Brain microvascular endothelial cell (primary cell): ENCODE results near the gene VPS13D.
A peak's percentile ranks its signal among the peaks of the same experiment; 100 is the strongest.

ENCODE experiments used
- DNase-seq: peaks from one replicate; pipeline ENCODE4 v3.0.0-alpha.2; 2020
- H3K27ac ChIP-seq: fragments of 250-450 bp; sonication (Bioruptor Pico); 2 replicates; pipeline ENCODE4 v1.5.1; 2020; ENCODE audit warnings: mild to moderate bottlenecking, moderate library complexity
- H3K27me3 ChIP-seq: fragments of 250-450 bp; sonication (Bioruptor Pico); replicated peaks from 2 replicates; pipeline ENCODE4 v1.5.1; 2020; ENCODE audit warnings: mild to moderate bottlenecking
- H3K36me3 ChIP-seq: fragments of 250-450 bp; sonication (Bioruptor Pico); replicated peaks from 2 replicates; pipeline ENCODE4 v1.5.1; 2020; ENCODE audit warnings: mild to moderate bottlenecking
- H3K4me3 ChIP-seq: 2 replicates; pipeline ENCODE4 v1.5.1; 2011; ENCODE audit warnings: low read depth, mild to moderate bottlenecking, control low read depth, low read length, moderate library complexity
- in situ Hi-C: cut with HindIII; loops from 2 replicates; pipeline ENCODE4 v1.10.0; 2017; ENCODE audit warnings: low sequenced_read_pairs, low pct_ligation_motif_present
- TF ChIP-seq, protein P1 (sequence below): IDR thresholded peaks from 2 replicates; pipeline ENCODE4 v1.5.1; 2011; ENCODE audit warnings: low read depth, mild to moderate bottlenecking, moderate library complexity, low read length, control low read depth, inconsistent platforms; ENCODE audit errors: missing control alignments

Gene VPS13D

DNA sequence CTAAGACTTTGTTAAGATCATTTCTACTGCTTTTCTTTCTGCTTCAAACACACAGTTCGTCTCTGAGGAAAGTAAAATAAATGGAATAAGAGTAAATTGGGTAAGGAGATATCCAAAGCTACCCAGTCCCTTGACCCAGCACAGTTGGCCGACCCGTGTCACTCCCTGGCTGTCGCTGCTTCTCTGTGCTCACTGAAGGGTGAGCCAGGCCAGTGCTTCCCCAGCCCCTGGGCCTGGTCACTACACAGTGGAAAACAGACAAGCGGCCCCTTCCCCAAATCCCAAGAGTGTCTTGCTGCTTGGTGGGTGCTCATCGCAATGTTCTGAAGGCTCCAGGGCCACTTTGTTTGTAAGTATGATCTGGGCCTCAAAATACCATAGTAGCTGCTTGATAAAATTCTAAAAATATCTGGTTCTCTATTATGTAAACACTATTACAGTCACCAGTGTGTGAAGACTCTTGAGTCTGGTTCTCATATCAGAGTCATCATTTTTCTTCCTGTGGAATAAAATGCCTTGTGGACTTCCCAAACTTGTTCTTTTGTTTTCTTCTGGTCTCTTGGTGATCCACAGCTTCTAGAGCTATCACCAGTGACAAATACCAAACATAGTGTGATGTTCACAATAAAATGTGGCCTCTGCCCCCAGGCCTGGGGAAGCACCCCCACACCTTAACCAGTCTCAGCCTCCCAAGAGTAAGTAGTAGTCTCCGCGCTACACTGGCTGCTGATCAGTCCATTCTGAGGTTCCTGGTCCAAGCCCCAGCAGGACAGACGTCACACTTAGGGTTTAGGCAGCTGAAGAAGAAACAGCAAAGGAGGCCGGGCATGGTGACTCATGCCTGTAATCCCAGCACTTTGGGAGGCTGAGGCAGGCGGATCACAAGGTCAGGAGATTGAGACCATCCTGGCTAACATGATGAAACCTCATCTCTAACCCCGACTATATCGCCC is 282.0 kb downstream of the VPS13D start:
- in situ Hi-C loops: no loop called here
- H3K4me3 ChIP-seq: no peak overlapping the region
- DNase-seq: peak; percentile 94
- H3K27ac ChIP-seq: peak overlapping the region; percentile 95
- H3K27me3 ChIP-seq: no peaks in the 10 kb centered on the region
- peaks cover 6% of the 10 kb centered on the region for H3K36me3 ChIP-seq
- TF ChIP-seq, protein P1, sequence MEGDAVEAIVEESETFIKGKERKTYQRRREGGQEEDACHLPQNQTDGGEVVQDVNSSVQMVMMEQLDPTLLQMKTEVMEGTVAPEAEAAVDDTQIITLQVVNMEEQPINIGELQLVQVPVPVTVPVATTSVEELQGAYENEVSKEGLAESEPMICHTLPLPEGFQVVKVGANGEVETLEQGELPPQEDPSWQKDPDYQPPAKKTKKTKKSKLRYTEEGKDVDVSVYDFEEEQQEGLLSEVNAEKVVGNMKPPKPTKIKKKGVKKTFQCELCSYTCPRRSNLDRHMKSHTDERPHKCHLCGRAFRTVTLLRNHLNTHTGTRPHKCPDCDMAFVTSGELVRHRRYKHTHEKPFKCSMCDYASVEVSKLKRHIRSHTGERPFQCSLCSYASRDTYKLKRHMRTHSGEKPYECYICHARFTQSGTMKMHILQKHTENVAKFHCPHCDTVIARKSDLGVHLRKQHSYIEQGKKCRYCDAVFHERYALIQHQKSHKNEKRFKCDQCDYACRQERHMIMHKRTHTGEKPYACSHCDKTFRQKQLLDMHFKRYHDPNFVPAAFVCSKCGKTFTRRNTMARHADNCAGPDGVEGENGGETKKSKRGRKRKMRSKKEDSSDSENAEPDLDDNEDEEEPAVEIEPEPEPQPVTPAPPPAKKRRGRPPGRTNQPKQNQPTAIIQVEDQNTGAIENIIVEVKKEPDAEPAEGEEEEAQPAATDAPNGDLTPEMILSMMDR: no peak

DNA sequence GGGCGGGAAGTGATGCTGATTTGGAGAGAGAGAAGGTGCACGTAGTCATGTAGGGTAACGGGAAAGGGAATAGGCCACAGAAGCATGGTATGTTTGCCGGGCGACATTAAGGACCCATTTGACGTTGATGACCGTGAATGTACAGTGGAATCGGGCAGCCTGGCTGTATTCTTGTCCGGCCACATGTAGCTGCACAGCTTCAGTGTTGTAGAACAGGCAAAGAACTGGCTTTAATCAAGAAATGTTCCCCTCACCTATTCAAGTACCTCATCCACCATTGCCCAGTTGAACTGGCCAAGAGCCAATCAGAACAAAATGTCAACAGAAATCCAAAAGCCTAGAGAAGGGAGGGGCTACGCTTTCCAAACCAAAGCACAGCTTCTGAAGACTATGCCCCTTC is 283.4 kb downstream of the VPS13D start:
- TF ChIP-seq, protein P1: no peak
- Histone ChIP-seq H3K36me3 (peaks cover 3% of the 10 kb centered on the region), H3K27ac (no peak overlapping the region), H3K27me3 (no peaks in the 10 kb centered on the region), H3K4me3 (no peak overlapping the region)
- in situ Hi-C loops: no loop called here
- no peak for DNase-seq

DNA sequence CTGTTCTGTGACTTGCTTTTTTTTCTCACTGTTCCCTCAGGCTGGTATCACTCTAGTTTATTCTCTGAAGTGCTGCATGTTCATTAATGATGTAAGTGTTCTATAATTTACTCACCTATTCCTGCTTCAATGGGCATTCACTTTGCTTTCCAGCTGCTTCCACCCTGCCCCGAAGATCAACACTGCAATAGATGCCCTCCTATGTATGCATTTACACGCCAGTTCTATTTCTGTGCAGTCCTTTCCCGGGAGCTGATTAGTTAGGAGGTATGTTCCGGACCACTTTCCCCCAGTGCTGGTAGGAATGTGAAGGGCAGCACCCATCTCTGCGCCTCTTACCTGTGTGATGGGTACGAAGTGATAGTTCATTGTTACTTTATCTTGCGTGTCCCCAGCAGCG is 284.8 kb downstream of the VPS13D start:
- no peaks in the 10 kb centered on the region for H3K27me3 ChIP-seq
- no peak overlapping the region for H3K4me3 ChIP-seq
- no peaks in the 10 kb centered on the region for H3K36me3 ChIP-seq
- in situ Hi-C loops: no loop called here
- DNase-seq: no peak
- H3K27ac ChIP-seq: no peak overlapping the region
- TF ChIP-seq, protein P1: no peak

DNA sequence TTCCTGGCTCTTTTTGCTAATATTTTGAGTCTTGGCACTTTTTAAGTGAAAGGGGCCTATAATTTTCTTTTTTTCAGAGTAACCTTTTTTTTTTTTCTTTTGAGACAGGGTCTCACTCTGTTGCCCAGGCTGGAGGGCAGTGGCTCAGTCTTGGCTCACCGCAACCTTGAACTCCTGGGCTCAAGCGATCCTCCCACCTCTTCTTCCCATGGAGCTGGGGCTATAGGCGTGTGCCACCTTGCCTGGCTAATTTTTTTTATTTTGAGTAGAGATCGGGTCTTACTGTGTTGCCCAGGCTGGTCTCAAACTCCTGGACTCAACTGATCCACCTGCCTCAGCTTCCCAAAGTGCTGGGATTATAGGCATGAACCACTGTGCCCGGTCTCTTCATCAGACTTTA is 285.4 kb downstream of the VPS13D start:
- no peak overlapping the region for H3K4me3 ChIP-seq
- no peaks in the 10 kb centered on the region for H3K36me3 ChIP-seq
- TF ChIP-seq, protein P1: no peak
- H3K27ac ChIP-seq: no peak overlapping the region
- in situ Hi-C loops: no loop called here
- no peak for DNase-seq
- H3K27me3 ChIP-seq: no peaks in the 10 kb centered on the region

DNA sequence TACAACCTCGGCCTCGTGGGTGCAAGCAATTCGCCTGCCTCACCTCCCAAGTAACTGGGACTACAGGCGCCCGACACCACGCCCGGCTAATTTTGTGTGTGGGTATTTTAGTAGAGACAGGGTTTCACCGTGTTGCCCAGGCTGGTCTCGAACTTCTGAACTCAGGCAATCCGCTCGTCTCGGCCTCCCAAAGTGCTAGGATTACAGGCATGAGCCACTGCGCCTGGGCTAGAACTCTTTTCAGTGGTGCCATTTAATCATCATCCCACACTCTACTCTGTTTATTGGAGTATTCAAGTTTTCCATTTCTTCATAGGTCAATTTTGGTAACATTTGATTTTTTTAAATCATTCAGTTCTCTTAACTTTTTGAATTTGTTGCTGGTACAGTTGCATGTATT is 286.9 kb downstream of the VPS13D start:
- H3K36me3 ChIP-seq: no peaks in the 10 kb centered on the region
- no peak for DNase-seq
- TF ChIP-seq, protein P1: no peak
- no peaks in the 10 kb centered on the region for H3K27me3 ChIP-seq
- no peak overlapping the region for H3K27ac ChIP-seq
- in situ Hi-C loops: no loop called here
- no peak overlapping the region for H3K4me3 ChIP-seq
